Colonic mucosa (tissue), 4 donors: ENCODE results near the gene RXFP2. TPM values are rescaled to one million over a fixed set of nuclear protein-coding genes. Genes with fewer than 3 reads are reported as not detected.

Source experiments
- DNase-seq: peaks from one replicate; pipeline ENCODE4 v3.0.0-alpha.2; 2020
- H3K27ac ChIP-seq: fragments of 200-600 bp; one replicate; pipeline ENCODE4 v1.8.0; 2021
- H3K27me3 ChIP-seq: fragments of 200-600 bp; one replicate; pipeline ENCODE4 v1.8.0; 2021
- H3K36me3 ChIP-seq: fragments of 200-600 bp; one replicate; pipeline ENCODE4 v1.8.0; 2021
- H3K4me1 ChIP-seq: fragments of 200-600 bp; one replicate; pipeline ENCODE4 v1.8.0; 2021; ENCODE audit warnings: mild to moderate bottlenecking
- H3K4me3 ChIP-seq: fragments of 200-600 bp; one replicate; pipeline ENCODE4 v1.8.0; 2021
- H3K9ac ChIP-seq, 2 donors: one replicate each; pipeline ENCODE4 v1.7.0; 2013; ENCODE audit warnings: control low read depth in 2 of 2, low read depth in 2 of 2, low read length in 2 of 2
- H3K9me3 ChIP-seq: fragments of 200-600 bp; one replicate; pipeline ENCODE4 v1.8.0; 2021
- CTCF ChIP-seq: fragments of 200-600 bp; IDR thresholded peaks from one replicate; pipeline ENCODE4 v1.8.0; 2022; ENCODE audit warnings: antibody characterized with exemption, mild to moderate bottlenecking
- intact Hi-C: fragments of 100-400 bp; cut with DNase I; formaldehyde crosslinking; loops from one replicate; pipeline ENCODE4 v1.14.1; 2022
- total RNA-seq, 2 donors: library from RNA; stranded (reverse); fragmentation: NEBNext Ultra II Directional in 1 of 2; extraction: Animal tissue kit (Norgen Biotek cat#: 25700) in 1 of 2; gene quantifications; one replicate each; pipeline ENCODE4 v1.2.1, GENCODE V29; 2021
- donor health status: healthy.
- donor health status: DM: no; HTN: no; CAD: no.
- donor health status: DM: no; HTN: no; CAD: no.

RXFP2 gene
- total RNA-seq, 2 donors from 2014 or later: not detected

GRCh38 chr13:31767175-31767900, 28.0 kb downstream of the RXFP2 start:
- Histone ChIP-seq H3K36me3 (no peaks in the 10 kb centered on the region), H3K27me3 (no peaks in the 10 kb centered on the region), H3K4me1 (no peaks in the 10 kb centered on the region), H3K9ac (no peak overlapping the region), H3K27ac (no peak overlapping the region), H3K4me3 (no peak overlapping the region), H3K9me3 (no peaks in the 10 kb centered on the region)
- no peak for DNase-seq
- intact Hi-C loops: no loop called here
- no peak for TF ChIP-seq CTCF

DNA sequence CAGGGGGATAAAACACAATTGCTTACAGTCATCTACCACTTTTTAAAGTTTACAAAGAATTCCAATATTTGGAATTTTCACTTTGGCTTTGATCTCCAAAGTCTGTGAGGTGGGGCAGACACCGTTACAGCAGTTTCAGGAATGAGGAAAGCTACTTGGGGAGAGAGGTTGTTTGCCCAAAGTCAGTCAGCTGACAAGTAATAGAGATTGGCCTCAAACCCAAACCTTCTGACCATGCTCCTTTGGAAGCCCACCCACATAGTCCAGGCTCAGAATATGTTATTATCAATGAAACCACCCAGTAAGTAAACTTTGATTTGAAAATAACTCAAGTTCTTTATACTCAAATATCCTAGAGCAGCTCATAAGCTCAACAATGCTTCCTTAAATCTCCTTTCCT, 29.0 kb downstream of the RXFP2 start:
- intact Hi-C loops: no loop called here
- Histone ChIP-seq H3K4me1 (no peaks in the 10 kb centered on the region), H3K27me3 (no peaks in the 10 kb centered on the region), H3K9ac (no peak overlapping the region), H3K36me3 (no peaks in the 10 kb centered on the region), H3K9me3 (no peaks in the 10 kb centered on the region), H3K27ac (no peak overlapping the region), H3K4me3 (no peak overlapping the region)
- TF ChIP-seq CTCF: no peak
- no peak for DNase-seq

- Histone ChIP-seq H3K9ac (no peak overlapping the region), H3K4me1 (no peaks in the 10 kb centered on the region), H3K27ac (no peak overlapping the region), H3K36me3 (no peaks in the 10 kb centered on the region), H3K4me3 (no peak overlapping the region), H3K9me3 (no peaks in the 10 kb centered on the region), H3K27me3 (no peaks in the 10 kb centered on the region)
- TF ChIP-seq CTCF: no peak
- intact Hi-C loops: no loop called here
- no peak for DNase-seq
Measured at GRCh38 chr13:31769575-31769974, 30.2 kb downstream of the RXFP2 start.

- no peak for TF ChIP-seq CTCF
- Histone ChIP-seq H3K4me3 (no peak overlapping the region), H3K9ac (no peak overlapping the region), H3K36me3 (no peaks in the 10 kb centered on the region), H3K27ac (no peak overlapping the region), H3K9me3 (no peaks in the 10 kb centered on the region), H3K27me3 (no peaks in the 10 kb centered on the region), H3K4me1 (no peaks in the 10 kb centered on the region)
- intact Hi-C loops: no loop called here
- no peak for DNase-seq
Measured at GRCh38 chr13:31772231-31772630, 32.9 kb downstream of the RXFP2 start.

DNA sequence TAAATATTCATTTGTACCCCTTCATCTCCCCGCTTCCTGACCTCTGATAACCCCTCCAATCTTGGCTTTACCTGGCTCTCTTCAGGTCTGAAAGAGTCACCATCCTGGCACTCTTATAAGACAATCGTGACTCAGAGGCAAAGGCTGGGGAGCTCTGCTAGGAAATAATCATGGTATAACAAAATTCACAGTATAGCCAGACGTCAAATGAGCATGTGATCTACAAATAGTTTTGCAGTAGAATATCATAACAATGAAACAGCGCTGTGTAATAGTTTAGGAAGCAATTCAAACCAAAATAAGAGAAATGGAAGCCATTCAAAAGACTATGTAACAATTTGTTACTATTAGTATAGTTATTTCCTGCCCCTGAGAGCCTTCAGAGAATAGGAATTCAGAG, 34.2 kb downstream of the RXFP2 start:
- TF ChIP-seq CTCF: no peak
- DNase-seq: no peak

More for the DNA sequence above, 34.2 kb downstream of the RXFP2 start:
- Histone ChIP-seq H3K36me3 (no peaks in the 10 kb centered on the region), H3K9ac (no peak overlapping the region), H3K9me3 (no peaks in the 10 kb centered on the region), H3K4me1 (no peaks in the 10 kb centered on the region), H3K27me3 (no peaks in the 10 kb centered on the region), H3K4me3 (no peak overlapping the region), H3K27ac (no peak overlapping the region)
- intact Hi-C loops: no loop called here
